SK-N-SH treated with all-trans-retinoic acid at 6 μM for 48 hours (cell line): ENCODE results near the gene CFDP1.
A peak's percentile ranks its signal among the peaks of the same experiment; 100 is the strongest.

Experiments used
- ATAC-seq: fragments of 200-7000 bp; cut with Tn5 transposase; 3 replicates; pipeline ENCODE4 v1.9.1; 2020; ENCODE audit warnings: mild to moderate bottlenecking, moderate library complexity
- ARNTL ChIP-seq: fragments of 450-650 bp; formaldehyde crosslinking; IDR thresholded peaks from 2 replicates; pipeline ENCODE4 v1.5.0; 2020; ENCODE audit warnings: low read depth, mild to moderate bottlenecking, moderate library complexity, borderline replicate concordance
- CREB5 ChIP-seq: fragments of 250-450 bp; sonication (Bioruptor Pico); IDR thresholded peaks from 2 replicates; pipeline ENCODE4 v1.5.1; 2020; ENCODE audit warnings: low read depth, mild to moderate bottlenecking, moderate library complexity
- CSDC2 ChIP-seq: fragments of 250-450 bp; sonication (Bioruptor Pico); IDR thresholded peaks from 2 replicates; pipeline ENCODE4 v1.5.0; 2020; ENCODE audit warnings: mild to moderate bottlenecking, moderate library complexity
- GLIS3 ChIP-seq: fragments of 250-450 bp; sonication (Bioruptor Pico); IDR thresholded peaks from 2 replicates; pipeline ENCODE4 v1.5.0; 2020; ENCODE audit warnings: mild to moderate bottlenecking, moderate library complexity
- ISL1 ChIP-seq: fragments of 250-450 bp; sonication (Bioruptor Pico); IDR thresholded peaks from 2 replicates; pipeline ENCODE4 v2.1.2; 2022; ENCODE audit warnings: mild to moderate bottlenecking, moderate library complexity
- PATZ1 ChIP-seq: fragments of 250-450 bp; sonication (Bioruptor Pico); IDR thresholded peaks from 2 replicates; pipeline ENCODE4 v1.8.0; 2020; ENCODE audit warnings: mild to moderate bottlenecking, moderate library complexity, borderline replicate concordance
- SNAI2 ChIP-seq: fragments of 250-450 bp; sonication (Bioruptor Pico); IDR thresholded peaks from 2 replicates; pipeline ENCODE4 v1.5.0; 2020; ENCODE audit warnings: mild to moderate bottlenecking, moderate library complexity
- TCF4 ChIP-seq: fragments of 250-450 bp; sonication (Bioruptor Pico); IDR thresholded peaks from 2 replicates; pipeline ENCODE4 v1.8.0; 2021; ENCODE audit warnings: mild to moderate bottlenecking, moderate library complexity, borderline replicate concordance
- TOX ChIP-seq: fragments of 250-450 bp; sonication (Bioruptor Pico); IDR thresholded peaks from 2 replicates; pipeline ENCODE4 v1.8.0; 2021; ENCODE audit warnings: mild to moderate bottlenecking, moderate library complexity, borderline replicate concordance
- TSHZ2 ChIP-seq: fragments of 250-450 bp; sonication (Bioruptor Pico); IDR thresholded peaks from 2 replicates; pipeline ENCODE4 v1.5.0; 2020; ENCODE audit warnings: mild to moderate bottlenecking, moderate library complexity
- ZC3H10 ChIP-seq: fragments of 250-450 bp; sonication (Bioruptor Pico); IDR thresholded peaks from 2 replicates; pipeline ENCODE4 v1.5.1; 2021; ENCODE audit warnings: mild to moderate bottlenecking, moderate library complexity
- ZFP3 ChIP-seq: fragments of 250-450 bp; sonication (Bioruptor Pico); IDR thresholded peaks from 2 replicates; pipeline ENCODE4 v1.5.0; 2020; ENCODE audit warnings: mild to moderate bottlenecking, moderate library complexity
- ZFP30 ChIP-seq: fragments of 450-650 bp; formaldehyde crosslinking; IDR thresholded peaks from 2 replicates; pipeline ENCODE4 v1.5.0; 2022; ENCODE audit warnings: mild to moderate bottlenecking, moderate library complexity
- ZNF8 ChIP-seq: fragments of 450-650 bp; formaldehyde crosslinking; IDR thresholded peaks from 2 replicates; pipeline ENCODE4 v1.5.0; 2020; ENCODE audit warnings: mild to moderate bottlenecking, moderate library complexity

The CFDP1 gene

GRCh38 chr16:75464122-75464918 is 31.0 kb upstream of the CFDP1 start, which contains the start of gene TMEM170A (continued):
- TF ChIP-seq TSHZ2 (CRISPR knock-in tag) = no peak

- peak; percentile 51 for ATAC-seq
Observed at GRCh38 chr16:75463389-75464121, 30.3 kb upstream of the CFDP1 start.

GRCh38 chr16:75462806-75463205 is 29.5 kb upstream of the CFDP1 start:
- no peak for ATAC-seq
- TF ChIP-seq TOX (CRISPR knock-in tag) = no peak
- TF ChIP-seq ARNTL = no peak
- TF ChIP-seq PATZ1 (CRISPR knock-in tag) = no peak
- no peak for TF ChIP-seq SNAI2 (CRISPR knock-in tag)
- TF ChIP-seq ZFP30 (CRISPR knock-in tag) = no peak
- no peak for TF ChIP-seq TCF4 (CRISPR knock-in tag)

GRCh38 chr16:75461575-75461974 is 28.3 kb upstream of the CFDP1 start:
- ATAC-seq = no peak
- TF ChIP-seq ZNF8 = no peak
- no peak for TF ChIP-seq ISL1 (CRISPR knock-in tag)
- no peak for TF ChIP-seq ZC3H10 (CRISPR knock-in tag)
- no peak for TF ChIP-seq CREB5
- TF ChIP-seq CSDC2 (CRISPR knock-in tag) = no peak
- no peak for TF ChIP-seq ZFP3 (CRISPR knock-in tag)
- no peak for TF ChIP-seq TOX (CRISPR knock-in tag)
- no peak for TF ChIP-seq GLIS3 (CRISPR knock-in tag)
- TF ChIP-seq TSHZ2 (CRISPR knock-in tag) = no peak
- TF ChIP-seq TCF4 (CRISPR knock-in tag) = no peak
- no peak for TF ChIP-seq PATZ1 (CRISPR knock-in tag)
- no peak for TF ChIP-seq ARNTL
